DND-41 (cell line): ENCODE results near the gene MMRN1.

Source experiments
- ATAC-seq: fragments of 200-7000 bp; cut with Tn5 transposase; 3 replicates; pipeline ENCODE4 v1.9.1; 2021; ENCODE audit warnings: low read depth; ENCODE audit not compliant: insufficient read depth
- DNase-seq: peaks from one replicate; pipeline ENCODE4 v3.0.0-alpha.2; 2020
- H2AFZ ChIP-seq: 2 replicates; pipeline ENCODE4 v1.6.0; 2012; ENCODE audit warnings: low read depth, low read length
- H3K27ac ChIP-seq: 2 replicates; pipeline ENCODE4 v1.5.1; 2012; ENCODE audit warnings: low read length, inconsistent platforms
- H3K27me3 ChIP-seq: fragments of 200-600 bp; sonication (generic); 2 replicates; pipeline ENCODE4 v1.6.0; 2012; ENCODE audit warnings: low read length, mild to moderate bottlenecking, inconsistent platforms; ENCODE audit not compliant: insufficient read depth, poor library complexity
- H3K36me3 ChIP-seq: 2 replicates; pipeline ENCODE4 v1.5.1; 2012; ENCODE audit warnings: low read length, inconsistent platforms; ENCODE audit not compliant: insufficient read depth
- H3K4me1 ChIP-seq: 2 replicates; pipeline ENCODE4 v1.5.1; 2012; ENCODE audit warnings: mild to moderate bottlenecking, low read length; ENCODE audit not compliant: insufficient read depth
- H3K4me2 ChIP-seq: 2 replicates; pipeline ENCODE4 v1.6.0; 2012; ENCODE audit warnings: mild to moderate bottlenecking, moderate library complexity, low read length, inconsistent platforms; ENCODE audit not compliant: insufficient read depth
- H3K4me3 ChIP-seq, 2 experiments: fragments of 200-600 bp in 1 of 2; shearing (Covaris generic) in 1 of 2; 2 replicates each; pipeline ENCODE4 v1.5.1; 2012 to 2016; ENCODE audit warnings: inconsistent platforms in 2 of 2, low read length in 2 of 2, mild to moderate bottlenecking in 2 of 2, low read depth in 1 of 2, moderate library complexity in 1 of 2
- H3K79me2 ChIP-seq: 2 replicates; pipeline ENCODE4 v1.6.0; 2012; ENCODE audit warnings: low read length, inconsistent platforms; ENCODE audit not compliant: insufficient read depth
- H3K9ac ChIP-seq: 2 replicates; pipeline ENCODE4 v1.6.0; 2012; ENCODE audit warnings: low read depth, mild to moderate bottlenecking, inconsistent platforms, low read length, moderate library complexity
- H3K9me3 ChIP-seq: 2 replicates; pipeline ENCODE4 v1.5.1; 2012; ENCODE audit warnings: low read length, moderate library complexity, mild to moderate bottlenecking, inconsistent platforms; ENCODE audit not compliant: insufficient read depth, severe bottlenecking
- H4K20me1 ChIP-seq: 2 replicates; pipeline ENCODE4 v1.6.0; 2012; ENCODE audit warnings: low read length; ENCODE audit not compliant: insufficient read depth
- CTCF ChIP-seq: IDR thresholded peaks from 2 replicates; pipeline ENCODE4 v1.5.1; 2012; ENCODE audit warnings: borderline replicate concordance, low read length, moderate library complexity, mild to moderate bottlenecking; ENCODE audit not compliant: poor library complexity, severe bottlenecking; ENCODE audit errors: extremely low read depth
- EZH2 ChIP-seq: IDR thresholded peaks from 3 replicates; pipeline ENCODE4 v1.6.1; 2012; ENCODE audit warnings: borderline replicate concordance, low read depth, mild to moderate bottlenecking, moderate library complexity, low read length, inconsistent platforms; ENCODE audit not compliant: severe bottlenecking

Gene MMRN1

GRCh38 chr4:90001023-90001422, 106.4 kb downstream of the MMRN1 start:
- H4K20me1 ChIP-seq, result no peaks in the 10 kb centered on the region
- ATAC-seq (no peak), DNase-seq (no peak)
- no peaks in the 10 kb centered on the region for H3K4me1 ChIP-seq
- no peaks in the 10 kb centered on the region for H3K36me3 ChIP-seq
- H2AFZ ChIP-seq, result no peak overlapping the region
- TF ChIP-seq CTCF (no peak), EZH2 (no peak)
- peaks cover 4% of the 10 kb centered on the region for H3K27me3 ChIP-seq
- H3K79me2 ChIP-seq, result no peaks in the 10 kb centered on the region
- no peak overlapping the region for H3K9ac ChIP-seq
- no peaks in the 10 kb centered on the region for H3K9me3 ChIP-seq
- H3K4me3 ChIP-seq, result no peak overlapping the region
- no peak overlapping the region for H3K27ac ChIP-seq
- H3K4me2 ChIP-seq, result no peak overlapping the region

GRCh38 chr4:90002441-90003062, 107.9 kb downstream of the MMRN1 start:
- ATAC-seq (no peak), DNase-seq (no peak)
- Histone ChIP-seq H3K27me3 (peaks cover 4% of the 10 kb centered on the region), H3K4me3 (no peak overlapping the region), H3K9me3 (no peaks in the 10 kb centered on the region), H3K27ac (no peak overlapping the region), H3K4me2 (no peak overlapping the region), H3K4me1 (no peaks in the 10 kb centered on the region), H2AFZ (no peak overlapping the region), H3K9ac (no peak overlapping the region), H3K79me2 (no peaks in the 10 kb centered on the region), H3K36me3 (no peaks in the 10 kb centered on the region), H4K20me1 (no peaks in the 10 kb centered on the region)
- TF ChIP-seq CTCF (no peak), EZH2 (no peak)
